Ascending aorta (tissue), 2 donors: Measurements from ENCODE around the gene PLIN4. TPM values are rescaled to one million over a fixed set of nuclear protein-coding genes. Genes with fewer than 3 reads are reported as not detected.
A peak's percentile ranks its signal among the peaks of the same experiment; 100 is the strongest.

Experiments used
- DNase-seq, 2 donors: peaks; one replicate each; pipeline ENCODE4 v3.0.0-alpha.2; 2019; ENCODE audit warnings: low spot score in 2 of 2
- H3K27ac ChIP-seq, 2 donors: fragments of 200-600 bp; sonication (generic); one replicate each; pipeline ENCODE4 v1.5.1; 2016 to 2017; ENCODE audit warnings: mild to moderate bottlenecking in 1 of 2
- H3K27me3 ChIP-seq: fragments of 200-600 bp; sonication (generic); one replicate; pipeline ENCODE4 v1.5.1; 2017
- H3K36me3 ChIP-seq, 2 donors: fragments of 200-600 bp; sonication (generic); one replicate each; pipeline ENCODE4 v1.5.1; 2016
- H3K4me1 ChIP-seq, 2 donors: fragments of 200-600 bp; sonication (generic); one replicate each; pipeline ENCODE4 v1.5.1; 2016 to 2017; ENCODE audit warnings: mild to moderate bottlenecking in 1 of 2
- H3K4me3 ChIP-seq, 2 donors: fragments of 200-600 bp; sonication (generic); one replicate each; pipeline ENCODE4 v1.5.1; 2016 to 2017; ENCODE audit warnings: mild to moderate bottlenecking in 1 of 2
- H3K9me3 ChIP-seq, 2 donors: fragments of 200-600 bp; sonication (generic); one replicate each; pipeline ENCODE4 v1.5.1; 2016
- intact Hi-C: fragments of 100-400 bp; cut with DNase I; formaldehyde crosslinking; loops from one replicate; pipeline ENCODE4 v1.15.1; 2023
- total RNA-seq: library from RNA; depleted of rRNA; stranded (reverse); fragments of >200 nt; gene quantifications from one replicate; pipeline ENCODE4 v1.1.0, GENCODE V29; 2016
- TF ChIP-seq, protein P1 (sequence below), 3 experiments: fragments of 200-600 bp in 2 of 3; fragments of 450-650 bp in 1 of 3; sonication (generic) in 2 of 3; IDR thresholded peaks; one replicate each; pipeline ENCODE4 v1.5.1; 2016 to 2019; ENCODE audit warnings: antibody characterized with exemption in 3 of 3, mild to moderate bottlenecking in 1 of 3, moderate library complexity in 1 of 3

The PLIN4 gene
- total RNA-seq, 1 donor from 2014 or later, result 15.1 TPM

GRCh38 chr19:4538601-4538954 is 20.3 kb upstream of the PLIN4 start:
- no peaks in the 10 kb centered on the region for H3K27me3 ChIP-seq
- no peaks in the 10 kb centered on the region for H3K36me3 ChIP-seq
- intact Hi-C loops, result no loop called here
- DNase-seq, result no peak
- peaks cover 0 to 2% of the 10 kb centered on the region in 2 donors for H3K4me1 ChIP-seq
- H3K9me3 ChIP-seq, result no peaks in the 10 kb centered on the region
- no peak overlapping the region for H3K27ac ChIP-seq
- TF ChIP-seq, protein P1, sequence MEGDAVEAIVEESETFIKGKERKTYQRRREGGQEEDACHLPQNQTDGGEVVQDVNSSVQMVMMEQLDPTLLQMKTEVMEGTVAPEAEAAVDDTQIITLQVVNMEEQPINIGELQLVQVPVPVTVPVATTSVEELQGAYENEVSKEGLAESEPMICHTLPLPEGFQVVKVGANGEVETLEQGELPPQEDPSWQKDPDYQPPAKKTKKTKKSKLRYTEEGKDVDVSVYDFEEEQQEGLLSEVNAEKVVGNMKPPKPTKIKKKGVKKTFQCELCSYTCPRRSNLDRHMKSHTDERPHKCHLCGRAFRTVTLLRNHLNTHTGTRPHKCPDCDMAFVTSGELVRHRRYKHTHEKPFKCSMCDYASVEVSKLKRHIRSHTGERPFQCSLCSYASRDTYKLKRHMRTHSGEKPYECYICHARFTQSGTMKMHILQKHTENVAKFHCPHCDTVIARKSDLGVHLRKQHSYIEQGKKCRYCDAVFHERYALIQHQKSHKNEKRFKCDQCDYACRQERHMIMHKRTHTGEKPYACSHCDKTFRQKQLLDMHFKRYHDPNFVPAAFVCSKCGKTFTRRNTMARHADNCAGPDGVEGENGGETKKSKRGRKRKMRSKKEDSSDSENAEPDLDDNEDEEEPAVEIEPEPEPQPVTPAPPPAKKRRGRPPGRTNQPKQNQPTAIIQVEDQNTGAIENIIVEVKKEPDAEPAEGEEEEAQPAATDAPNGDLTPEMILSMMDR (IDR thresholded peaks at IDR 0.05), result no peak
- H3K4me3 ChIP-seq, result no peak overlapping the region

DNA sequence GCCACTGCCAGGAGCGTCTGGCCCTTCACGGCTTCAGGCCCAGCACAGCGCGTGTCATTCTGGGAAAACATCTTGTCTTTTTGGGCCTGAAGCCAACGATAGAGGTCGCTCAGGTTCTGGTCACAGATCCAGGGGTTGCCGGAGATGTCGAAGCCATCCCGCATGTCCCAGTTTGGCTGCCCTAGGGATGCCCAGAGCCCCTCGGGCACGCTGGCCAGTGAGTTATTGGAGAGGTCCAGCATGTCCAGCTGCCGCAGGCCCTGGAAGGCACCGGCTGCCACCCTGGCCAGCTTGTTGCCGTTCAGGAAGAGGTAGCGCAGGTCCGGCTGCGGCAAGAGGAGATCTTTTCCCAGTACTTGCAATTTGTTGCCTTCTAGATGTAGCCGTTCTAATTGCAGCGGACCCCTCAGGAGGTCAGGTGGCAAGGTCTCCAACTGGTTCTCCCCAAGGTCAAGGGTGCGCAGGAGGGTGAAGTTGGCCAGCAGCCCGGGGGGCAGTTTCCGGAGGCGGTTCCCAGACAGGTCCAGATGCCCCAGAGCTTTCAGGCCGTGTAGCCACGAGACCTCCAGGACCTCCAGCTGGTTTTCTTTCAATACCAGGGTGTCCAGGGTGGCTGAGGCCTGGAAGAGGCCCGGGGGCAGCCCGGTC is 19.8 kb upstream of the PLIN4 start:
- H3K27me3 ChIP-seq, result no peaks in the 10 kb centered on the region
- no peaks in the 10 kb centered on the region for H3K36me3 ChIP-seq
- intact Hi-C loops, result no loop called here
- TF ChIP-seq, protein P1 (IDR thresholded peaks at IDR 0.05), result no peak
- no peak overlapping the region for H3K4me3 ChIP-seq
- H3K4me1 ChIP-seq, result peaks cover 0 to 2% of the 10 kb centered on the region in 2 donors
- no peaks in the 10 kb centered on the region for H3K9me3 ChIP-seq
- no peak for DNase-seq
- H3K27ac ChIP-seq, result no peak overlapping the region

DNA sequence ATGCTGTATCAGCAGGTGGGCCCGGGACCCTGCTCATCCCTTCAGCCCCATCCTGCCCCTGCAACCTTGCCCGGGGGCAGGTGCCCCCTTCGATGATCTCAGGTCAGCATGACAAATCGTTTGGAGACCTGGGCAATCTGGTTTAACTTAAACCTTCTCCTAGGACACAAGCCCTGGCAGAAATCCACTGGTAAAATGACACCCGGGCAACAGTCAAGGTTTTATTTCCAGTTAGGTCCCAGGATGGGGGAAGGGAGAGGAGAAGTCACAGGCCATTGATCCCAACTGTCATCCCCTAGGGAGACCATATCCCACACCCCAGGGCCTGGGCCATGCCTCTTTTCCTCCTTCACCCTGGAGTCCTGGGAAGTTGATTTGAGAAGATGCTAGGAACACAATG is 18.5 kb upstream of the PLIN4 start:
- no peaks in the 10 kb centered on the region for H3K27me3 ChIP-seq
- no peak for DNase-seq
- intact Hi-C loops, result no loop called here
- no peaks in the 10 kb centered on the region for H3K9me3 ChIP-seq
- no peaks in the 10 kb centered on the region for H3K36me3 ChIP-seq
- peaks cover 0 to 2% of the 10 kb centered on the region in 2 donors for H3K4me1 ChIP-seq
- TF ChIP-seq, protein P1 (IDR thresholded peaks at IDR 0.05), result no peak
- H3K27ac ChIP-seq, result no peak overlapping the region
- H3K4me3 ChIP-seq, result no peak overlapping the region

GRCh38 chr19:4534836-4535658 is 16.8 kb upstream of the PLIN4 start, which contains the start of gene PLIN5:
Gene PLIN5, minus strand, starts transcription at chr19:4535224. Its CDS starts 1,150 bp downstream, at chr19:4534074.
- no peaks in the 10 kb centered on the region for H3K27me3 ChIP-seq
- H3K4me3 ChIP-seq, result peak within 1 kb of the TSS; percentile 6 to 12
- H3K4me1 ChIP-seq, result peaks cover 0 to 2% of the 10 kb centered on the region in 2 donors
- H3K27ac ChIP-seq, result no peak within 1 kb of the TSS
- TF ChIP-seq, protein P1 (IDR thresholded peaks at IDR 0.05), result no peak
- DNase-seq, result no peak
- H3K9me3 ChIP-seq, result no peaks in the 10 kb centered on the region
- no peaks in the 10 kb centered on the region for H3K36me3 ChIP-seq
- intact Hi-C loops, result no loop called here

GRCh38 chr19:4533835-4534424 is 15.6 kb upstream of the PLIN4 start:
- intact Hi-C loops, result no loop called here
- DNase-seq, result no peak
- H3K27ac ChIP-seq, result no peak overlapping the region

More at GRCh38 chr19:4533835-4534424, 15.6 kb upstream of the PLIN4 start:
- H3K36me3 ChIP-seq, result no peaks in the 10 kb centered on the region
- no peaks in the 10 kb centered on the region for H3K27me3 ChIP-seq
- TF ChIP-seq, protein P1 (IDR thresholded peaks at IDR 0.05), result no peak
- H3K4me3 ChIP-seq, result no peak overlapping the region
- H3K4me1 ChIP-seq, result peaks cover 0 to 2% of the 10 kb centered on the region in 2 donors
- no peaks in the 10 kb centered on the region for H3K9me3 ChIP-seq
